8988T (cell line): ENCODE measurements around the gene SLFN12.
"Not testable (repeated sequence)": the region's sequence is repeated elsewhere in the genome, so short reads cannot be mapped to it uniquely, and the experiment has no call there.

Source experiments
- DNase-seq: peaks from one replicate; pipeline ENCODE4 v3.0.0; 2011

The SLFN12 gene

DNA sequence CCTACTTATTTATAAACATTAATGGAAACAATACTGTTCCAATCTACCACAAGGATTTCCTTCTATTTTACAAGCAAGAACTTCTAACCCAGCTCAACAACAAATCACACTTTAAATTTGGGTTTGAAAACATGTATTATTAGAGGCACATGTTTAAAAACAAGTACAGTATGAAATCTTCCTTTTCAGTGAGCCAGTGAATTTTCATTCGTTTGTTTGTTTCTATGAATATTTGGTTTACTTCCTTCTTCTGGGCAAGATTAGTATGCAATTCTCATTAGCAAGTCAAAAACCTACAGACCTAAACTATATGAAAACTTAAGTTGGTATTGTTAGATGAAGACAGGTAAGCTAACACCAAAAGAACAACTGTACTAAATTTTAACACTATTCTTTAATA is 25.7 kb downstream of the SLFN12 start:
- DNase-seq, result no peak

DNA sequence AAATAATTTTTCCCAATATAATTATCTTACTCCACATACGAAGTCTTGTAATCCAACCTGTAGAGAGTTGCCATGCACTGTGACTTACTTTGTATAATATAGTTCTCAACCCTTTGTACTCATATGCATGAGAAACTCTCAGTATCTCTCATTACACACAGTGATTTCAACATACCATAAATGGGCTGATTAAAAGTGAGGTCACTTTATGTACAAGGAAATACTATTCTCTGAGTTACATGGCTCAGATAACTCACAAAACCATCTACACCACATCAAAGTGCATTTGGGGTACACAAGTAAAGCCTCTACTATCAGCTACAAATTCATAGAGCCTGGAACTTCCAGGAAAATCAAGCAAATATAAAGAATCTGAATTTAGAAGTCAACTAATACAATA is 27.9 kb downstream of the SLFN12 start:
- DNase-seq, result no peak

DNA sequence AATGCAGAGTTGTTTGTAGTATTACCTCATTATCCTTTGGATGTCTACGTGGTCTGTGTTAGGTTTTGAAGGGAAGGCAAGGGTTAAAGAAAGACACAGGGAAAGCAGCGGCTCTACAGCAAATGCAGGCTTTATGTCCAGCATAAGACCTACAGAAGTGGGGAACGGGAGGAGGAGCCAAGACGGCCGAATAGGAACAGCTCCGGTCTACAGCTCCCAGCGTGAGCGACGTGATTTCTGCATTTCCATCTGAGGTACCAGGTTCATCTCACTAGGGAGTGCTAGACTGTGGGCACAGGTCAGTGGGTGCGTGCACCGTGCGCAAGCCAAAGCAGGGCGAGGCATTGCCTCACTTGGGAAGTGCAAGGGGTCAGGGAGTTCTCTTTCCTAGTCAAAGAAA is 38.5 kb downstream of the SLFN12 start:
- not testable (repeated sequence) for DNase-seq

DNA sequence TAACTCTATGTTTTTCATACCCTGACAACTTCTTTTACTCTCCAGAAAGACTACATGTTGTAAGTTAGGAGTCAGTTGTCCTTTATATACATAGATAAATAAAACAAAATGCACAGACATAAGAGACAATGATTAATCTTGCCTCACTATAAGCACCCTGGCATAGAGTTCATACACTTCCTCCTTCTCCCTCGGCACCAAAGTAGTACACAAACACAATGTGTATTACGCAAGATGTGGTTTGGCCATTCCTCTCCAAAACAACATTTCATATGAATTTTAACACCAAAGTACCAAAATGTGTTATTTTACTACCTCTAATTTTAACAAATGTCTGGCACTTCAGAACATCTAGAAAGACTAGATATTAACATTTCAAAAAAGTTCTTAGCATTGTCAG is 41.6 kb downstream of the SLFN12 start:
- no peak for DNase-seq

DNA sequence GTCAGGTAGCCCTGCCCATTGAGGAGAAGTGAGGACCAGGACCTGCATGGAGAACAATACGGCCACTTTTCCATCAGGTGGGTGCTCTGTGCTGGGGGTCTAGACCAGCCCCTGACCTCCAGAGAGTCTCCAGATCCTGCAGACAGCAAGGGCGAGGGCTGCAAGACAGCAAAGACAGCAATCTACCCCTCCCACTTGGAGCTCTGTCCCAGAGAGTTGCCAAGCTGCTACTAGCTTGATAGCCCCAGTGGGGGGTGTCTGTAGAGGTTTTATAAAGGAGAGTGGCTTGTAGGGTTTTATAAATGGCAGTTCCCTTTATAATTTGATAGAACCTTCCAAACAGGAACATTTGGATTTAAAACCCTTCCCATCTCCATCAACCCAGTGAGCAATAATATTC is 42.1 kb downstream of the SLFN12 start:
- no peak for DNase-seq

- DNase-seq, result no peak
Measured at GRCh38 chr17:35387496-35387895, 44.8 kb downstream of the SLFN12 start.

- no peak for DNase-seq
Measured at GRCh38 chr17:35377706-35378105, 54.6 kb downstream of the SLFN12 start.

DNA sequence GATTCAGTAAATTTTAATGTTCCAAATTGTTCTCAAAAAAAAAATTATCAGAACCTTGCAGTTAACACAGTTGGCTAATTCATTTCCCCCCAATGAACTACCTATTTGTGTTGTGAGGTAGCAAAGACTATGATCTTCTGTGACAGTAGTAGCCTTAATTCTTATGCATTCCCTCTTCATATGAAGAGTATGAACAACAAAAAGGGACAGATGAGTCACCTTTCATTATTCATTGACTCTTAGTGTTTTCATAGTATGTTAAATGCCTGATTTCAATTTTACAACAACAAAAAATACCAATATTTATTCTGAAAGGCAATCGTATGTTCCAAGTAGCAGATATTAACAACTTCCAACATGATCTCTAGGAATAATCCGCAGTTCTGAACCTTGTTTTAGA is 55.2 kb downstream of the SLFN12 start:
- no peak for DNase-seq

- no peak for DNase-seq
Measured at GRCh38 chr17:35376245-35376644, 56.1 kb downstream of the SLFN12 start.

DNA sequence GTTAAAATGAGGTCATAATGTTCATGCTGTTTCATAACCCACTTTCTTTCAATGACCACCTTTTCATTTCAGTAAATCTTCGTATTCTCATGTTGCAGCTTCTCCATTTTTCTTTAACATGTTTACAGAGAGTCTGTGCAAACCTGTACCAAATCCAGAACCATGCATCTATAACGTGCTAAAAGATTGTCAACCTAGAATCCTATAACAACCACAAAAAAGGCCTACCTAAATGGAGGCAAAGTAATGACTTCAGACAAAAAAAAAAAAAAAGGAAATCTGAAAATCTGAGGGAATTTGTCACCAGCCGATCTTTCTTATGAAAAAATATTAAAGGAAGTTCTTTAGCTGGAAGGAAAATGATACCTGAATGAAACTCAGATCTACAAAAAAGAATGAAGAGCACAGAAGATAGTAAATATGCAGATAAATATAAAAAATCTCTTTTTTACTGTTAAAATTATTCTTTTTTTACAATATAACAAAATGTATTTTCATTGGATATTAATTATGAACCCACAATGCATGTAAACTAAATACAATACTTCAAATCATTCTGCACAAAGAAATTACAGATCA is 57.4 kb downstream of the SLFN12 start:
- DNase-seq, result no peak

GRCh38 chr17:35373984-35374765 is 58.1 kb downstream of the SLFN12 start:
- no peak for DNase-seq

GRCh38 chr17:35373534-35373983 is 58.7 kb downstream of the SLFN12 start, which contains the start of gene SLFN11:
SLFN11 (minus strand) TSS chr17:35373621; CDS start chr17:35363807, 9,814 bp downstream.
- DNase-seq, result no peak

DNA sequence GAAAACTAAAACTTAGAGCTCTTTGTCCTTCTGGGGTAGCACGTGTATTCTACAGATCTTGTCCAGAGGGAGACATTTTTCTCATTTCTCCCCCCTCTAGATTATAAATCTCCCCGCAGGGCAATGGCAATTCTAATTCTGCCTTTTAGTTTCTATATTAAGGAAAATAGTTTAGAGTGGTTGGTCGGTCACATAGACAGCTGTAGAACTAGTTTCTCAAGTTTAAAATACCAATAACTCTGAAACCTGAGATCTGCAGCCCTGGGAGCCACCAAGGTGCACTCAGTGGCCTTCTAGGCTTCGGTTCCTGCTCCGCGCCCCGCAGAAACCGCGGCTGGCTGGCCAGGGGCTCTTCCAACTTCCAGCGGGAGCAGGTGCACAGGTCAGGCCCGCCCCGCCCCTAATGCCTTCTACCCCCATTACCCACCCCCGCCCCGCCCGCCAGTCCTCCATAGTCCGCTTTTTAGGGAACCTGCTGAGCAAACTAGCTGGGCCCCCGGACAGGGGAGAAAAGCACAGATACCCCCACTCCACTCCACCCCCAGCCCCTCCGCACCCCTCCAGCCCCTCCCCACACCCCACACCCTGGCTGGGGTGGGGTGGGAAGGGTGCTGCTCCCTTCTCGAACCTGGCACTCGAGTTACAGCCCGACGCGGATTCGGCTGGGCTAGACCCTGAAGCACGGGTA is 59.3 kb downstream of the SLFN12 start:
- no peak for DNase-seq

DNA sequence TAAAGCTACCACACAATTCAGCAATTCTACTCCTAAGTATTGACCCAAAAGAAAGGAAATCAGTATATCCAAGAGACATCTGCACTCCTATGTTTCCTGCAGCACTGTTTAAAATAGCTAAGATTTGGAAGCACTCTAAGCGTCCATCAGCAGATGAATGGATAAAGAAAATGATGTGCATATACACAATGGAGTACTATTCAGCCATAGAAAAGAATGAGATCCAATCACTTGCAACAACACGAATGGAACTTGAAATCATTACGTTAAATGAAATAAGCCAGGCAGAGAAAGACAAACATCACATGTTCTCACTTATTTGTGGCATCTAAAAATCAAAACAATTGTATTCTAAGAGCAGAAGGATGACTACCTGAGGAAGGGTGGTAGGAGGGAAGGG is 60.4 kb downstream of the SLFN12 start:
- no peak for DNase-seq

DNA sequence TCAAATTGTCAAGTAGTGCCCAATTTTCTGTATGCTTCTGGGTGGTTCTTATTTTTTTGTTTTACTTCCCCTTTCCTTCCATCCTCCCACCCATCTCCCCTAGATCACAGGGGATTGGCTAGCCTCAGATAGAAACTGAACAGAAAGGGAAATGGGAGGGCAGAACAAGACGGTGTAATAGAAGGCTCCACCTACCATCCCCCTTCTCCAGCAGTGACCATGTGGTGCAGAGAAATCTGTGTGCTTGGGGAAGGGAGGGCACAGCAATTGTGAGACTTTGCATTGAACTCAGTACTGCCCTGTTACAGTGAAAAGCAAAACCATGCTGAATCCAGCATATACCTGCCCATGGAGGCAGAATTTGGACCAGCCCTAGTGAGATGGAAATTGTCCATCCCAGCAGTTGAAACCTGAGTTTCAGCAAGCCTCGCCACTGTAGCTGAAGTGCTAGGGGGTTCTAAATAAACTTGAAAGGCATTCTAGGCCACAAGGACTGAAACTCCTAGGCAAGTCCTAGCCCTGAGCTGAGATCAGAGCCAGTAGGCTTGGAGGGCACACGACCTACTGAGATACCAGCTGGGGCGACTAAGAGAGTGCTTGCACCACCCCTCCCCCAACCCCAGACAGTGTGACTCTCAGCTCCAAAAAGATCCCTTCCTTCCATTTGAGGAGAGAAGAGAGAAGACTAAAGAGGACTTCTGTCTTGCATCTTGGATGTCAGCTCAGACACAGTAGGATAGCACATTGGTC is 64.0 kb downstream of the SLFN12 start:
- DNase-seq, result no peak

- DNase-seq, result no peak
Measured at GRCh38 chr17:35361027-35361426, 71.3 kb downstream of the SLFN12 start.
